Activated naive CD8-positive, alpha-beta T cell treated with anti-CD3 and anti-CD28 coated beads, Interleukin-2, amount 50 U/mL, for 24 hours (primary cell): ENCODE data around the gene OR5K2.
A peak's percentile ranks its signal among the peaks of the same experiment; 100 is the strongest.

Source experiments
- ATAC-seq: fragments of 150-1000 bp; cut with Tn5 transposase; one replicate; pipeline ENCODE4 v1.10.0; 2021
- DNase-seq: peaks from one replicate; pipeline ENCODE4 v3.0.0; 2021
- H3K27ac Mint-ChIP-seq: one replicate; pipeline ENCODE4 v1.8.0; 2021; ENCODE audit warnings: mild to moderate bottlenecking, mixed read lengths
- H3K27me3 Mint-ChIP-seq: one replicate; pipeline ENCODE4 v1.8.0; 2021; ENCODE audit warnings: mixed read lengths
- H3K36me3 Mint-ChIP-seq: one replicate; pipeline ENCODE4 v1.8.0; 2021; ENCODE audit warnings: low read depth, mixed read lengths
- H3K4me1 Mint-ChIP-seq: one replicate; pipeline ENCODE4 v1.8.0; 2021; ENCODE audit warnings: mixed read lengths
- H3K4me3 Mint-ChIP-seq: one replicate; pipeline ENCODE4 v1.8.0; 2021; ENCODE audit warnings: mild to moderate bottlenecking, moderate library complexity, mixed read lengths
- H3K9me3 Mint-ChIP-seq: one replicate; pipeline ENCODE4 v1.8.0; 2021; ENCODE audit warnings: mixed read lengths

The OR5K2 gene

GRCh38 chr3:98532709-98533571, 35.5 kb downstream of the OR5K2 start:
- ATAC-seq (no peak), DNase-seq (no peak)
- Mint-ChIP-seq H3K36me3 (peaks cover 7% of the 10 kb centered on the region), H3K27ac (no peak overlapping the region), H3K27me3 (no peaks in the 10 kb centered on the region), H3K9me3 (no peaks in the 10 kb centered on the region), H3K4me1 (peaks cover 38% of the 10 kb centered on the region), H3K4me3 (peak overlapping the region; percentile 62)

- DNase-seq (no peak), ATAC-seq (no peak)
- Mint-ChIP-seq H3K36me3 (peaks cover 10% of the 10 kb centered on the region), H3K4me1 (peaks cover 49% of the 10 kb centered on the region), H3K9me3 (no peaks in the 10 kb centered on the region), H3K27me3 (no peaks in the 10 kb centered on the region), H3K27ac (no peak overlapping the region), H3K4me3 (peak overlapping the region; percentile 62)
Observed at GRCh38 chr3:98534168-98534567, 36.7 kb downstream of the OR5K2 start.

GRCh38 chr3:98534734-98535133, 37.3 kb downstream of the OR5K2 start:
- peaks cover 53% of the 10 kb centered on the region for H3K4me1 Mint-ChIP-seq
- peak overlapping the region; percentile 30 for H3K4me3 Mint-ChIP-seq
- DNase-seq (no peak), ATAC-seq (no peak)
- H3K36me3 Mint-ChIP-seq = peaks cover 10% of the 10 kb centered on the region
- H3K27me3 Mint-ChIP-seq = no peaks in the 10 kb centered on the region
- H3K27ac Mint-ChIP-seq = no peak overlapping the region
- H3K9me3 Mint-ChIP-seq = no peaks in the 10 kb centered on the region

- Mint-ChIP-seq H3K27ac (peak overlapping the region; percentile 88), H3K36me3 (peaks cover 8% of the 10 kb centered on the region), H3K27me3 (no peaks in the 10 kb centered on the region), H3K4me3 (peak overlapping the region; percentile 54), H3K4me1 (peaks cover 55% of the 10 kb centered on the region), H3K9me3 (no peaks in the 10 kb centered on the region)
- DNase-seq = no peak
- peak; percentile 87 for ATAC-seq
Observed at GRCh38 chr3:98536456-98537017, 39.1 kb downstream of the OR5K2 start.

- ATAC-seq = peak; percentile 29
- Mint-ChIP-seq H3K4me1 (peaks cover 77% of the 10 kb centered on the region), H3K4me3 (peak overlapping the region; percentile 38), H3K27ac (peak overlapping the region; percentile 76), H3K9me3 (no peaks in the 10 kb centered on the region), H3K27me3 (no peaks in the 10 kb centered on the region), H3K36me3 (peaks cover 7% of the 10 kb centered on the region)
- no peak for DNase-seq
Observed at GRCh38 chr3:98540346-98540745, 42.9 kb downstream of the OR5K2 start.

- Mint-ChIP-seq H3K4me1 (peaks cover 77% of the 10 kb centered on the region), H3K36me3 (peaks cover 7% of the 10 kb centered on the region), H3K4me3 (no peak overlapping the region), H3K9me3 (no peaks in the 10 kb centered on the region), H3K27ac (no peak overlapping the region), H3K27me3 (no peaks in the 10 kb centered on the region)
- ATAC-seq (no peak), DNase-seq (no peak)
Observed at GRCh38 chr3:98541695-98542094, 44.2 kb downstream of the OR5K2 start.

GRCh38 chr3:98542623-98543022, 45.1 kb downstream of the OR5K2 start:
- Mint-ChIP-seq H3K36me3 (peaks cover 7% of the 10 kb centered on the region), H3K9me3 (no peaks in the 10 kb centered on the region), H3K27ac (peak overlapping the region; percentile 1), H3K4me3 (no peak overlapping the region), H3K4me1 (peaks cover 69% of the 10 kb centered on the region), H3K27me3 (no peaks in the 10 kb centered on the region)
- no peak for DNase-seq
- ATAC-seq = no peak

GRCh38 chr3:98545940-98546339, 48.5 kb downstream of the OR5K2 start:
- Mint-ChIP-seq H3K36me3 (peaks cover 5% of the 10 kb centered on the region), H3K27ac (peak overlapping the region; percentile 75), H3K4me3 (peak overlapping the region; percentile 30), H3K27me3 (no peaks in the 10 kb centered on the region), H3K4me1 (peaks cover 65% of the 10 kb centered on the region), H3K9me3 (no peaks in the 10 kb centered on the region)
- ATAC-seq = peak; percentile 91
- no peak for DNase-seq
